Spleen (tissue), 7 donors: ENCODE measurements around the gene ANXA8L1.
"Not testable (repeated sequence)": the region's sequence is repeated elsewhere in the genome, so short reads cannot be mapped to it uniquely, and the experiment has no call there.

Experiments used
- CTCF ChIP-seq, 11 experiments: fragments of 200-600 bp in 7 of 11; fragments of 450-650 bp in 4 of 11; sonication (generic) in 4 of 11; IDR thresholded peaks in 8 of 11; conservative IDR thresholded peaks in 3 of 11; 1 replicate in 7 of 11; 2 replicates in 4 of 11; pipeline versions ENCODE4 v1.4.0 to v1.8.0; 2016 to 2021; ENCODE audit warnings: antibody characterized with exemption in 11 of 11, inconsistent platforms in 4 of 11, mild to moderate bottlenecking in 1 of 11
- POLR2AphosphoS5 ChIP-seq, 3 donors: sonication (generic); formaldehyde crosslinking; IDR thresholded peaks; one replicate each; pipeline ENCODE4 v1.5.1; 2017; ENCODE audit warnings: antibody characterized with exemption in 3 of 3
- donor health status: DM: no; HTN: no; CAD: no; lungs with moderate emphysema.
- donor health status: DM: no; HTN: no; CAD: no.
- donor health status: DM: no; HTN: no; CAD: no.

- TF ChIP-seq CTCF (IDR thresholded peaks at IDR 0.05 in 8 of 11, conservative IDR thresholded peaks at IDR 0.05 in 3 of 11); POLR2AphosphoS5 (IDR thresholded peaks at IDR 0.05): not testable (repeated sequence)
These were observed 35.5 kb downstream of the ANXA8L1 start for GRCh38 chr10:46411123-46411522.
